Karpas-422 (cell line): ENCODE measurements around the gene ADAMTS10. TPM values are rescaled to one million over a fixed set of nuclear protein-coding genes. Genes with fewer than 3 reads are reported as not detected.

Experiments used
- DNase-seq: peaks from one replicate; pipeline ENCODE4 v3.0.0-alpha.2; 2015
- H2AFZ ChIP-seq: fragments of 200-600 bp; sonication (generic); 2 replicates; pipeline ENCODE4 v1.6.1; 2014; ENCODE audit warnings: antibody characterized with exemption, low read length, mixed read lengths
- H3K27ac ChIP-seq: fragments of 200-600 bp; sonication (generic); 2 replicates; pipeline ENCODE4 v1.5.1; 2014; ENCODE audit warnings: mild to moderate bottlenecking, low read length, moderate library complexity
- H3K27me3 ChIP-seq: fragments of 200-600 bp; sonication (generic); 2 replicates; pipeline ENCODE4 v1.6.1; 2014; ENCODE audit warnings: low read length, mixed read lengths
- H3K36me3 ChIP-seq: fragments of 200-600 bp; sonication (generic); 2 replicates; pipeline ENCODE4 v1.6.1; 2014; ENCODE audit warnings: low read length, mixed read lengths; ENCODE audit not compliant: insufficient read depth
- H3K4me1 ChIP-seq: fragments of 200-600 bp; sonication (generic); 2 replicates; pipeline ENCODE4 v1.6.1; 2014; ENCODE audit warnings: mild to moderate bottlenecking, low read length, mixed read lengths
- H3K4me2 ChIP-seq: fragments of 200-600 bp; sonication (generic); 2 replicates; pipeline ENCODE4 v1.6.1; 2014; ENCODE audit warnings: low read length, low read depth, mild to moderate bottlenecking; ENCODE audit not compliant: poor library complexity, severe bottlenecking
- H3K4me3 ChIP-seq: fragments of 200-600 bp; sonication (generic); 2 replicates; pipeline ENCODE4 v1.5.1; 2014; ENCODE audit warnings: mild to moderate bottlenecking, antibody characterized with exemption, low read length, mixed read lengths
- H3K79me2 ChIP-seq: fragments of 200-600 bp; sonication (generic); 2 replicates; pipeline ENCODE4 v1.6.1; 2014; ENCODE audit warnings: mild to moderate bottlenecking, low read length, mixed read lengths
- H3K9ac ChIP-seq: fragments of 200-600 bp; sonication (generic); 2 replicates; pipeline ENCODE4 v1.6.0; 2014; ENCODE audit warnings: low read length
- H3K9me2 ChIP-seq: fragments of 200-600 bp; sonication (generic), shearing (Covaris generic); replicated peaks from 2 replicates; pipeline ENCODE4 v1.6.0; 2014; ENCODE audit warnings: mild to moderate bottlenecking, low read length, moderate library complexity; ENCODE audit not compliant: insufficient read depth
- H3K9me3 ChIP-seq: fragments of 300-700, 200-600 bp; sonication (generic); 2 replicates; pipeline ENCODE4 v1.6.1; 2014; ENCODE audit warnings: low read length, mixed read lengths
- H4K20me1 ChIP-seq: fragments of 200-600 bp; sonication (generic); 2 replicates; pipeline ENCODE4 v1.6.1; 2014; ENCODE audit warnings: mild to moderate bottlenecking, antibody characterized with exemption, low read length, low read depth; ENCODE audit not compliant: insufficient read depth
- total RNA-seq: library from RNA; depleted of rRNA; stranded (reverse); fragments of >200 nt; shearing (Covaris generic); gene quantifications from 2 replicates; pipeline ENCODE4 v1.2.3, GENCODE V29; 2014; ENCODE audit warnings: low replicate concordance

Gene ADAMTS10
- total RNA-seq, 1 experiment from 2014 or later, result not detected

DNA sequence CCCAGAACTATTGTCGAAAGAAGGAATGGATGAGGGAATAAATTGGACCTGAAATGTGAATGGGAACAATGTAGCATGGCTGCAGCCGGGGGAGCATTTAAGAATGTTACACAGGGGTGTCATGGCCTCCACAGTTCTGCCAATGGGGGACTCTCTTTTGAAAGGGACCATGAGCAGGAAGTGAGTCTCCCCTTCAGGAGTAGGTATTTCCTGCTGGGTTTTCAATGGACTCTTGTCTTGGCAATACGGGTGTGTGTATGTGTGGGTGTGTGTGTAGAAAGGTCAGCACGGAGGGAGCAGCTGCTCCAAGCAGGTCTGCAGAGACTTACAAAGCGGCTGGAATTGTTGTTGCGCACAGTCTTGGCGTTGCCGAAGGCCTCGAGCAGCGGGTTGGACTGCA, 57.7 kb downstream of the ADAMTS10 start:
- Histone ChIP-seq H3K79me2 (no peaks in the 10 kb centered on the region), H2AFZ (0 out of 2 replicates have a peak overlapping the region, but pooled peaks have one; percentile 36), H3K4me2 (no peak overlapping the region), H3K27me3 (no peaks in the 10 kb centered on the region), H4K20me1 (no peaks in the 10 kb centered on the region), H3K4me1 (no peaks in the 10 kb centered on the region), H3K27ac (no peak overlapping the region), H3K9me3 (no peaks in the 10 kb centered on the region), H3K9me2 (no peaks in the 10 kb centered on the region), H3K9ac (no peak overlapping the region), H3K36me3 (no peaks in the 10 kb centered on the region), H3K4me3 (no peak overlapping the region)
- DNase-seq, result peak; percentile 81

DNA sequence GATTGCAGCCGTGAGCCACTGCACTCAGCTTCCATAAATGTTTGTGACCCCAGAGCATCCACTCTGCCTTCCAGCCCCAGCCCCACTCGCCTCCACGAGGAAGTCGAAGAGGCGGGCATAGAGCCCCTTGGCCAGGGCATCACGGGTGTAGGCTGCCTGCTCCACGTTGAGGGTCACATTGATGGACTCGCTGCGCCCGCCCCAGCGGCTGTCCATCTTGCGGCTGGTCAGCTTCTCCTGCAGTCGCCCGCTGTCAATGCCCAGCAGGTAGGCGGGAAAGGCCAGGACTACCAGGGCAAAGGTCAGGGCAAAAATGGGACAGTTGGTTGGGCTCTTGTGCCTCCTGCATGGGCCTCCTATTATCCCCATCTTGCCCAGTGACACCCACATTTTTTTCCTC, 60.4 kb downstream of the ADAMTS10 start:
- Histone ChIP-seq H3K79me2 (no peaks in the 10 kb centered on the region), H3K27ac (no peak overlapping the region), H3K9me2 (no peaks in the 10 kb centered on the region), H3K4me3 (no peak overlapping the region), H3K36me3 (no peaks in the 10 kb centered on the region), H2AFZ (no peak overlapping the region), H3K4me1 (no peaks in the 10 kb centered on the region), H3K9me3 (no peaks in the 10 kb centered on the region), H3K9ac (no peak overlapping the region), H3K4me2 (no peak overlapping the region), H4K20me1 (no peaks in the 10 kb centered on the region), H3K27me3 (no peaks in the 10 kb centered on the region)
- DNase-seq, result no peak

DNA sequence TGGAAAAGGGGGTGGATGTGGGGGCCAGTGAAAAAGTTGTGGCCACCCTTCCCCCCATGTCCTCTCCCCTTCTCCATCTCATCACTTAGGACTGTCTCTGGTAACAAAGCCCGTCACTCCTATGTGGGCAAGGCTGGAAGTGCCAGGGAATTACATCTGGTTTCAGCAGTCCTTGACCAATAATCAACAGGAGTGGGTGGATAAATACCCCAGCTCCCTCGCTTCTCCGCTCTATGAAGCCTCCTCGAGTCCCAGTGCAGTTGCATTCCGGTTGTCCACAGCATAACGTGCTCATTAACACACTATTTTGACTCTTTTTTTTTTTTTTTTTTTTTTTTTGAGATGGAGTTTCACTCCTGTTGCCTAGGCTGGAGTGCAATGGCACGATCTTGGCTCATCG, 64.8 kb downstream of the ADAMTS10 start:
- no peaks in the 10 kb centered on the region for H3K36me3 ChIP-seq
- no peak overlapping the region for H3K4me3 ChIP-seq
- no peaks in the 10 kb centered on the region for H3K27me3 ChIP-seq
- H2AFZ ChIP-seq, result no peak overlapping the region
- no peak overlapping the region for H3K27ac ChIP-seq
- H3K79me2 ChIP-seq, result no peaks in the 10 kb centered on the region
- no peak for DNase-seq
- no peaks in the 10 kb centered on the region for H3K9me3 ChIP-seq
- no peak overlapping the region for H3K9ac ChIP-seq
- no peaks in the 10 kb centered on the region for H3K9me2 ChIP-seq
- no peak overlapping the region for H3K4me2 ChIP-seq
- H4K20me1 ChIP-seq, result no peaks in the 10 kb centered on the region
- H3K4me1 ChIP-seq, result no peaks in the 10 kb centered on the region

DNA sequence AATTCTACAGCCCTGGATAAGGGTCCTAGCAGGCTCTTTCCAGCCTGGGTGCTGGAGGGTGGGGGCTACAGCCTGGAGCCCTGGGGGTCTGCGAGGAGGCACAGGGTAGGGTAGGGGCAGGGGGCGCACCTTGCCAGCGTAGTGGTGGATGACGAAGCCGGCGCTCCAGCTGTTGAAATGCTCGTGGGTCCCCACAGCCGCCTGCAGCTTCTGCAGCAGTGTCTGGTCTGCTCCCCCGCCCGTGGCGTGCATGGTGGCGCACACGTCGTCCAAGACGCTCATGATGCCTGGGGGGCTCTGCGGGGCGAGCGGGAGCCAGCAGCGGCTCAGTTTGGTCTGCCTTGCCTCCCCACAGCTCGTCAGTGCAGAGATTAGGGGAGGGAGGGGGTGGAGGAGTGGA, 66.3 kb downstream of the ADAMTS10 start:
- no peaks in the 10 kb centered on the region for H3K27me3 ChIP-seq
- H3K9ac ChIP-seq, result no peak overlapping the region
- H3K9me3 ChIP-seq, result no peaks in the 10 kb centered on the region
- H3K9me2 ChIP-seq, result no peaks in the 10 kb centered on the region
- no peak overlapping the region for H2AFZ ChIP-seq
- H3K4me1 ChIP-seq, result no peaks in the 10 kb centered on the region
- no peaks in the 10 kb centered on the region for H3K36me3 ChIP-seq
- H3K4me2 ChIP-seq, result no peak overlapping the region
- H3K79me2 ChIP-seq, result no peaks in the 10 kb centered on the region
- no peaks in the 10 kb centered on the region for H4K20me1 ChIP-seq
- no peak for DNase-seq
- no peak overlapping the region for H3K27ac ChIP-seq
- H3K4me3 ChIP-seq, result no peak overlapping the region

DNA sequence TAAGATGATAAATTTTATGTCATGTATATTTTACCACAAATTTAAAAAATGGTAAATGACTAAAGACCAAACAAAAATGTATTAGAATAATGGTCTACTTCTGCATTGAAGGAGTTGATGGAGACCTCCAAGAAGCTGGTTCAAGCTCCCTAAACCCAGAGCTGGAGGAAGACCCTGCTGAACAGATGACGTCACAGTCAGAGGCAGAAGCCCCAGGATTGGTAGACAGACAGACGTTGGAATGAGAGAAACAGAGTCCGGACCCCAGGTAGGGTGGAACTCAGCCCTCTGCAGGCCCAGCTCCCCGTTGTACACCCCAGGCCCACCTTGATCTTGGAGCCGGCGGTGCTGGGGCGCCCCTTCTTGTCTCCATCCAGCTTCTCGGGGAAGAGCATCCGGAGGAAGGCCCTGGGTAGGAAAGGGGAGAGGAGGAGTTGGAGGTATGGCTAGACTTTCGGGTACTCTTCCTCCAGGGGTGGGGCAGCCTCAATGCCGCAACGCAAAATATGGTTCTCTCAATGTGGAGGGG, 70.8 kb downstream of the ADAMTS10 start:
- Histone ChIP-seq H3K4me2 (no peak overlapping the region), H3K9ac (no peak overlapping the region), H3K9me3 (no peaks in the 10 kb centered on the region), H2AFZ (no peak overlapping the region), H3K79me2 (no peaks in the 10 kb centered on the region), H3K27me3 (no peaks in the 10 kb centered on the region), H3K36me3 (no peaks in the 10 kb centered on the region), H3K4me1 (no peaks in the 10 kb centered on the region), H3K27ac (no peak overlapping the region), H3K4me3 (no peak overlapping the region), H4K20me1 (no peaks in the 10 kb centered on the region), H3K9me2 (no peaks in the 10 kb centered on the region)
- no peak for DNase-seq

DNA sequence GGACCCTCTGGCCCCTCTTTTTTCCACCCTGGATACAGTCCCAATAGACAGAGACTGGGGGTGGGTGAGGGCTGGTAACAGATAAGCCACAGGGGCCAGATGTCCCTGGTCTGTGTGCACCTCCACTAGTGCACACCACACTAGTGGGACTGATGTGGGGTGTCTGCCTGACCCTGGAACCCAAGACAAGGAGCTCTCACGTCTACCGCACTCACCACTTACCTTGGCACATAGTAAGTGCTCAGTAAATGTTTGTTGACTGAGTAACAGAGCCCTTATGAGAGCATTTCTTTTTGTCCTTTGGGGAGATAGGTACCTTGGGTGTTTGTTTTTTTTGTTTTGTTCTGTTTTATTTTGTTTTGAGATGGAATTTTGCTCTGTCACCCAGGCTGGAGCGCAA, 73.4 kb downstream of the ADAMTS10 start:
- DNase-seq, result no peak
- no peaks in the 10 kb centered on the region for H3K4me1 ChIP-seq
- no peak overlapping the region for H3K4me2 ChIP-seq
- H3K4me3 ChIP-seq, result no peak overlapping the region
- H3K36me3 ChIP-seq, result no peaks in the 10 kb centered on the region
- no peak overlapping the region for H3K9ac ChIP-seq
- H3K9me3 ChIP-seq, result no peaks in the 10 kb centered on the region
- no peaks in the 10 kb centered on the region for H3K79me2 ChIP-seq
- no peaks in the 10 kb centered on the region for H4K20me1 ChIP-seq
- H3K27ac ChIP-seq, result no peak overlapping the region
- H2AFZ ChIP-seq, result no peak overlapping the region
- no peaks in the 10 kb centered on the region for H3K9me2 ChIP-seq
- H3K27me3 ChIP-seq, result no peaks in the 10 kb centered on the region

DNA sequence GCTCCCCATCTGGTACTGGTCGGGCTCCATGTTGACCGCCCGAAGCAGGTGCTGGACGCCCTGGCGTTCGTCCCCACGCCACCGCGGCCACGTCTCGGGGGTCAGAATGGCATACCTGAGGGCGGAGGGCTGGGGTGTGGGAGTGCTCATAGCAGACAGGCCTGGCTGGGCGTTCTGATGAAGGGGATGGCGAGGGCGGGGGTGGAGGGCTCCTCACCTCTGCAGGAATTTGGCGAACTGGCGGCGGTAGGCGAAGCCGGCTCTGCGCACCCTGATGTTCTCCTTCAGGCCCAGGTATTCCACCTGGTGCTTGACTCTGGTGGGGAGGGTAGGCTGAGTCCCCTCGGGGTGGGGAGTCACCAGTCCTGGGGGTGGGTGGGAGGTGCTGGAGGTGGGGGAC, 74.2 kb downstream of the ADAMTS10 start:
- H2AFZ ChIP-seq, result no peak overlapping the region
- H3K79me2 ChIP-seq, result no peaks in the 10 kb centered on the region
- H3K27ac ChIP-seq, result no peak overlapping the region
- H4K20me1 ChIP-seq, result no peaks in the 10 kb centered on the region
- no peaks in the 10 kb centered on the region for H3K9me3 ChIP-seq
- H3K27me3 ChIP-seq, result no peaks in the 10 kb centered on the region
- no peaks in the 10 kb centered on the region for H3K4me1 ChIP-seq
- H3K9me2 ChIP-seq, result no peaks in the 10 kb centered on the region
- no peak overlapping the region for H3K9ac ChIP-seq
- no peaks in the 10 kb centered on the region for H3K36me3 ChIP-seq
- no peak for DNase-seq
- H3K4me3 ChIP-seq, result no peak overlapping the region
- no peak overlapping the region for H3K4me2 ChIP-seq

DNA sequence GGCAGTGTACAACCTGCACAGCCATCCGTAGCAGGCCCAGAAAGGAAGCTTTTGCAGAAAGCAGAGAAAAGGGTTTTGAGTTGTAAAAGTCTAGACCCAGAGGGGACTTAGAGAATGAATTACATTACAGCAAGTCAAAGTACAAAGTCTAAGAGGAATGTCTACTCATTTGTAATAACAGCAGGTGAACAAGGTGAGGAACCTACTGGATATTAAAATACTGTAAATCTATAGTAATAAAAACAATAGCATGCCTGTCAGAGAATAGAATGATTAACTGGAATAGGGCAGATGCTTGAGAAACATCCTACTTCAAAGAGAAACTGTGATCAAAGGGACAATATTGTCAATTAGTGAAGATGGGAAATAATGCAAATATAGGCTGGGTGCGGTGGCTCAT, 78.3 kb downstream of the ADAMTS10 start:
- H3K4me1 ChIP-seq, result no peaks in the 10 kb centered on the region
- H3K36me3 ChIP-seq, result no peaks in the 10 kb centered on the region
- H3K9me3 ChIP-seq, result no peaks in the 10 kb centered on the region
- H3K9me2 ChIP-seq, result no peaks in the 10 kb centered on the region
- no peaks in the 10 kb centered on the region for H3K27me3 ChIP-seq
- no peak for DNase-seq
- no peak overlapping the region for H3K4me2 ChIP-seq
- H3K27ac ChIP-seq, result no peak overlapping the region
- no peaks in the 10 kb centered on the region for H4K20me1 ChIP-seq
- H3K79me2 ChIP-seq, result no peaks in the 10 kb centered on the region
- H3K9ac ChIP-seq, result no peak overlapping the region
- no peak overlapping the region for H2AFZ ChIP-seq
- no peak overlapping the region for H3K4me3 ChIP-seq

DNA sequence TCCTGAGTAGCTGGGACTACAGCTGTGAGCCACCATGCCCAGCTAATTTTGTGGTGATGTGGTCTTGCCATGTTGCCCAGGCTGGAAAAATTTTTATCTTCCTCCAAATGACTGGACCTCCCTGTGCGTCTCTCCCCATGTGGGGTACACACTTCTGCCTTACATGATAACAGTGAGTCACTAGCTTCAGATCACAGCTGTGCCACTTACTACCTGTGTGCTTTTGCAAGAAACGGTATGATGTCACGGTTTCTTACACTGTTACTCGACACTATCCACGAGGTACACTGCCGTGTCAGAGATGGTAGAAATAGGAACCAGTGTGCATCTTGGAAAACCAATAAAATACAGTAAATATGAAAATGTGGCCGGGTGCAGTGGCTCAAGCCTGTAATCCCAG, 79.0 kb downstream of the ADAMTS10 start:
- H3K4me3 ChIP-seq, result no peak overlapping the region
- no peak overlapping the region for H3K9ac ChIP-seq
- H3K27ac ChIP-seq, result no peak overlapping the region
- H3K27me3 ChIP-seq, result no peaks in the 10 kb centered on the region
- no peak overlapping the region for H3K4me2 ChIP-seq
- no peaks in the 10 kb centered on the region for H3K36me3 ChIP-seq
- H4K20me1 ChIP-seq, result no peaks in the 10 kb centered on the region
- H3K9me2 ChIP-seq, result no peaks in the 10 kb centered on the region
- no peaks in the 10 kb centered on the region for H3K9me3 ChIP-seq
- no peaks in the 10 kb centered on the region for H3K4me1 ChIP-seq
- no peak for DNase-seq
- H2AFZ ChIP-seq, result no peak overlapping the region
- no peaks in the 10 kb centered on the region for H3K79me2 ChIP-seq
